Kidney epithelial cell (primary cell): ENCODE data around the gene TECTB. TPM values are rescaled to one million over a fixed set of nuclear protein-coding genes. Genes with fewer than 3 reads are reported as not detected.

Experiments used
- DNase-seq: peaks from one replicate; pipeline ENCODE4 v3.0.0-alpha.2; 2010; ENCODE audit warnings: low read depth
- H3K27me3 ChIP-seq: 2 replicates; pipeline ENCODE4 v1.6.0; 2011; ENCODE audit warnings: low read length; ENCODE audit not compliant: control insufficient read depth, insufficient read depth
- H3K36me3 ChIP-seq: 2 replicates; pipeline ENCODE4 v1.5.1; 2011; ENCODE audit warnings: low read length; ENCODE audit not compliant: control insufficient read depth, insufficient read depth
- H3K4me3 ChIP-seq: 2 replicates; pipeline ENCODE4 v1.5.1; 2011; ENCODE audit warnings: low read depth, mild to moderate bottlenecking, control low read depth, low read length
- total RNA-seq: library from RNA; depleted of rRNA; stranded (reverse); fragments of >200 nt; gene quantifications from 2 replicates; pipeline ENCODE4 v1.2.3, GENCODE V29; 2015
- TF ChIP-seq, protein P1 (sequence below): IDR thresholded peaks from 2 replicates; pipeline ENCODE4 v1.5.1; 2011; ENCODE audit warnings: mild to moderate bottlenecking, moderate library complexity, low read length, control low read depth, inconsistent platforms; ENCODE audit not compliant: insufficient read depth, poor library complexity, severe bottlenecking

TECTB gene
- total RNA-seq, 1 donor from 2014 or later, result not detected

DNA sequence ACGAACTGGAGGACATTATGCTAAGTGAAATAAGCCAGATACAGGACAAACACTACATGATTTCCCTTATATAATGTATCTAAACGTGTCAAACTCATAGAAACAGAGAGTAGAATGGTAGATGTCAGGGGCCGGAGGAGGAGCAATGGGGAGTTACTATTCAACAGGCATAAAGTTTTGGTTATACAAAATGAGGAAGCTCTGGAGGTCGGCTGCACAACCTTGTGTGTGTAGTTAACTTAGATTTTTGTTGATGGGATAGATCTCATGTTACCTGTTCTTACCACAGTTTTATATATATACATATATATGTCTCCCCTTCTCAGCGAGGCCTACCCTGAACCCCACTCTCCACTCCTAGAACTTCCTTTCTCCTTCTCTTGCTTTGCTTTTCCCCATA, 22.4 kb upstream of the TECTB start:
- no peak for DNase-seq
- TF ChIP-seq, protein P1, sequence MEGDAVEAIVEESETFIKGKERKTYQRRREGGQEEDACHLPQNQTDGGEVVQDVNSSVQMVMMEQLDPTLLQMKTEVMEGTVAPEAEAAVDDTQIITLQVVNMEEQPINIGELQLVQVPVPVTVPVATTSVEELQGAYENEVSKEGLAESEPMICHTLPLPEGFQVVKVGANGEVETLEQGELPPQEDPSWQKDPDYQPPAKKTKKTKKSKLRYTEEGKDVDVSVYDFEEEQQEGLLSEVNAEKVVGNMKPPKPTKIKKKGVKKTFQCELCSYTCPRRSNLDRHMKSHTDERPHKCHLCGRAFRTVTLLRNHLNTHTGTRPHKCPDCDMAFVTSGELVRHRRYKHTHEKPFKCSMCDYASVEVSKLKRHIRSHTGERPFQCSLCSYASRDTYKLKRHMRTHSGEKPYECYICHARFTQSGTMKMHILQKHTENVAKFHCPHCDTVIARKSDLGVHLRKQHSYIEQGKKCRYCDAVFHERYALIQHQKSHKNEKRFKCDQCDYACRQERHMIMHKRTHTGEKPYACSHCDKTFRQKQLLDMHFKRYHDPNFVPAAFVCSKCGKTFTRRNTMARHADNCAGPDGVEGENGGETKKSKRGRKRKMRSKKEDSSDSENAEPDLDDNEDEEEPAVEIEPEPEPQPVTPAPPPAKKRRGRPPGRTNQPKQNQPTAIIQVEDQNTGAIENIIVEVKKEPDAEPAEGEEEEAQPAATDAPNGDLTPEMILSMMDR, result no peak
- Histone ChIP-seq H3K4me3 (no peak overlapping the region), H3K36me3 (no peaks in the 10 kb centered on the region), H3K27me3 (no peaks in the 10 kb centered on the region)

DNA sequence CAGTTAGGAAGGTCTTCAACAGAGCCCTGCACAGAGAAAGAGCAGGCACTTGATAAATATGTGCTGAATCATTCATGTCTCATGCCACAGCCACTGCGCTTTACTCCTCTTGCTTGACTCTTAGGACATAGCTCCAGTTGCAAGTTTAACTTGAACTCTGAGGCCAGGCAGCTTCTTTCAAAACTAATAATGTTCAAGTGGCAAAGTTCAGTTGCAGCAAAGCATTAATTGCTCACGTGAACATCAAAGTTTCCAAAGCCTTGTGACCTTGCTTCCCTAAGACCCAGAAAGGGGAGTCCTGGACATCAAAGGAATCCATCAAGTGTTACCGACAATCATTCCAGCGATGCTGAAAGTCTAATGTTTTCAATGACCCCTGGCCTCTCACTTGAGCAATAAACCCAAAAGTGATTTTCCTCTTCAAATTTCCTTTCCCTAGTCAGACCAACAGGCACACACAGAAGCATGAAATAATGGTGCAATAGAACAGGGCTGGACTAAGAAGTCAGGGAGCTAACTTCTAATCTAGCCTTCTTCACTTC, 21.8 kb upstream of the TECTB start:
- TF ChIP-seq, protein P1, result no peak
- Histone ChIP-seq H3K27me3 (no peaks in the 10 kb centered on the region), H3K4me3 (no peak overlapping the region), H3K36me3 (no peaks in the 10 kb centered on the region)
- no peak for DNase-seq

DNA sequence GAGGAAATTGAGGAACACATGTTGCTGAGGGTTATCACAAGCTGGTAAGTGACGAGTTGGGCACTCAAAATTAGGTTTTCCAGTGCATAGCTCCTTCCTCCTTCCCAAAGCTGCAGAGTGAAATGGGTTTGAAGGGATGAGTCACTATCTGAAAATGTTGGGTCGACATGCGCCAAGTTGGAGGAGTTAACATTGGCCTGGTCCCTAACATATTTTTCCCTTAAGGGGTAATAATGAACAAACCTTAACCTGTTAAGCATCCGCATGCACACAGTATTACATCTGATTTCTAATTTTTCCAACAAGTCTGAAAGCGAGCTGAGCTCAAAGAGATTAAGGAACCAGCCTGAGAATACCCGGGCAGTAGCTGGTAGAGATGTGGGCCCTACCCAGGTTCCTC, 20.7 kb upstream of the TECTB start:
- no peak for DNase-seq
- H3K36me3 ChIP-seq, result no peaks in the 10 kb centered on the region
- H3K4me3 ChIP-seq, result no peak overlapping the region
- TF ChIP-seq, protein P1, result no peak
- no peaks in the 10 kb centered on the region for H3K27me3 ChIP-seq

DNA sequence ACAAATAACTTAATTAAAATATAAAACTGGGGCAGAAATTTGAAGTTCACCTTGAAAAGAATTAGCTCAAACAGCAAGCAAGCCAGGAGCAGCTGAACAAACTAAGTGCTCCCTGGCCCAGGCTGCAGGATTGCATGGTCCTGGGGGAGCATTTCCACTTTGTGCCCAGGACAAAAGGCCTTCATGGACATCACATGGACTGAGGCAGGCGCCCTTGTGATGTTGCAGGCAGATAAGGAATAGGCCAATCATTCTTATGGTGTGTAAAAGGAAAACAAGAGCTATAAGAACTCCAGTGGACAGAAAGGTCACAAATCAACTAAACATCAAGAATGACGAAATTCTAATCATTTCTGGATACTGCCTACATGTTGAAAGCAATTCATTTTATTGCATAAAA, 17.5 kb upstream of the TECTB start:
- Histone ChIP-seq H3K36me3 (no peaks in the 10 kb centered on the region), H3K4me3 (no peak overlapping the region), H3K27me3 (no peaks in the 10 kb centered on the region)
- no peak for DNase-seq
- TF ChIP-seq, protein P1, result no peak

DNA sequence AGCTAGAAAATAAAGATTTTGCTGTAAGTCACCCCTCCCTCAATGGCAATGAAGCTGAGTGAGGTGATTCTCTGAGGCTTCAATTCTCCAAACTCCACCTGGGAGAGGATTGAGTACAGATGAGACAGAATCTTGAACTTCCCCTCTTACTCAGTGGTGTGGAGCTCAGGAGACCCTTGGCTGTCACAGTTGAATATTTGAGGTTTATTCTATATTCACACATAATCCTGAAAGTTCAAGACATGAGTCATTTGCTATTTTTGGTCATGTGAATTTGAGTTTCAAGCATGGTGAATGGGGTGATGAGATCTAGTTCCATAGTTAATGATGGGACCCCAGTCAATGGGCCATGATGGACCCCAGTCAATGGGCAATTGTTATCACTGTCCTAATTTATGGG, 13.9 kb upstream of the TECTB start:
- Histone ChIP-seq H3K4me3 (no peak overlapping the region), H3K27me3 (no peaks in the 10 kb centered on the region), H3K36me3 (no peaks in the 10 kb centered on the region)
- no peak for DNase-seq
- TF ChIP-seq, protein P1, result no peak

DNA sequence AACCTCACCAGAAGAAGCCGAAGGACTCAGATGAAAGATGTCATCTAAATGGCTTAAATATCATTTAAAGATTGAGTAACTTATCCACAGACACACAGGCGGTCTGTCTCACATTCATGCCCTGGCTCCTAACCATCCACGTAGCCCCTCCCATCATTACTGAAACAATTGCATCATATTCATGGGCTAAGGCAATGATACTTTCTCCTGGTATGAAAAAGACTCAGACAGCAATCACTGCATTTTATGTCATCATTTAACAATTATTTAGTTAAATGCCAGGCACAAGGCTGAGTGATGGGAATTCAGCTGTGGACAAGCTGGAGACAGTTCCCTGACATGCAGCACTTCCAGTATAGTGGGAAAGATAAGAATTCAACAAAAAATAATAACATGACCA, 11.2 kb upstream of the TECTB start:
- DNase-seq, result no peak
- no peak overlapping the region for H3K4me3 ChIP-seq
- TF ChIP-seq, protein P1, result no peak
- no peaks in the 10 kb centered on the region for H3K36me3 ChIP-seq
- no peaks in the 10 kb centered on the region for H3K27me3 ChIP-seq
